Measurements from ENCODE around the gene CYP4B1.

Gene CYP4B1

GRCh38 chr1:46761740-46762139 is 37.1 kb upstream of the CYP4B1 start:
- Histone ChIP-seq H4K20me1 (ENCODE audit: insufficient read depth) (no peaks in the 10 kb centered on the region), H3K4me3 (IDR thresholded peaks at IDR 0.05; ENCODE audit: insufficient read depth, low read depth, low read length) (no peak overlapping the region), H3K4me2 (no peak overlapping the region), H3K27ac (no peak overlapping the region), H3K79me2 (ENCODE audit: insufficient read depth, low read depth) (no peaks in the 10 kb centered on the region), H2AFZ (ENCODE audit: low read depth) (no peak overlapping the region), H3K27me3 (ENCODE audit: insufficient read depth, low read depth) (no peaks in the 10 kb centered on the region), H3K9ac (no peak overlapping the region), H3K36me3 (ENCODE audit: insufficient read depth) (no peaks in the 10 kb centered on the region), H3K4me1 (ENCODE audit: low read depth, poor library complexity, severe bottlenecking) (no peaks in the 10 kb centered on the region)
- TF ChIP-seq, protein P1, sequence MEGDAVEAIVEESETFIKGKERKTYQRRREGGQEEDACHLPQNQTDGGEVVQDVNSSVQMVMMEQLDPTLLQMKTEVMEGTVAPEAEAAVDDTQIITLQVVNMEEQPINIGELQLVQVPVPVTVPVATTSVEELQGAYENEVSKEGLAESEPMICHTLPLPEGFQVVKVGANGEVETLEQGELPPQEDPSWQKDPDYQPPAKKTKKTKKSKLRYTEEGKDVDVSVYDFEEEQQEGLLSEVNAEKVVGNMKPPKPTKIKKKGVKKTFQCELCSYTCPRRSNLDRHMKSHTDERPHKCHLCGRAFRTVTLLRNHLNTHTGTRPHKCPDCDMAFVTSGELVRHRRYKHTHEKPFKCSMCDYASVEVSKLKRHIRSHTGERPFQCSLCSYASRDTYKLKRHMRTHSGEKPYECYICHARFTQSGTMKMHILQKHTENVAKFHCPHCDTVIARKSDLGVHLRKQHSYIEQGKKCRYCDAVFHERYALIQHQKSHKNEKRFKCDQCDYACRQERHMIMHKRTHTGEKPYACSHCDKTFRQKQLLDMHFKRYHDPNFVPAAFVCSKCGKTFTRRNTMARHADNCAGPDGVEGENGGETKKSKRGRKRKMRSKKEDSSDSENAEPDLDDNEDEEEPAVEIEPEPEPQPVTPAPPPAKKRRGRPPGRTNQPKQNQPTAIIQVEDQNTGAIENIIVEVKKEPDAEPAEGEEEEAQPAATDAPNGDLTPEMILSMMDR (conservative IDR thresholded peaks at IDR 0.05; ENCODE audit: low read depth, low read length) = no peak

DNA sequence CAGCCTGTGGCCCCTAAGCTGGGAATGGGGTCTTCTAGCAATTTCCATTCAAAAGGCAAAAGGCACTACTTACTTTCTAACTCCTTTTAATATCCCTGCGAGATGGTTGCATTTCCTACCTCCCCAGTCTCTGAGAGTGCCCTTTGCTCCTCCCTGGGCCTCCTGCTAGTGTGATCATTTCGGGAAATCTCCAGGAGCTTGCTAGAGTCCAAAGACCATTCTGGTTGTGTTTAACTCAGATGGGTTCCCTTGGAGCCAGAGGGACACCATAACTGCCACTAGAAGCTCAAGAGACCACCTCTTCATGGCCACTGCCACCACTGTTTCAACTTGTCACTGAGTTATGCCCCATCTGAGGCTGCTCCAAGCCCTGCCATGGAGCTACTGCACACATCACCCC is 34.4 kb upstream of the CYP4B1 start:
- H2AFZ ChIP-seq (ENCODE audit: low read depth) = no peak overlapping the region
- H3K4me1 ChIP-seq (ENCODE audit: low read depth, poor library complexity, severe bottlenecking) = no peaks in the 10 kb centered on the region
- H3K4me2 ChIP-seq = no peak overlapping the region
- no peaks in the 10 kb centered on the region for H3K79me2 ChIP-seq (ENCODE audit: insufficient read depth, low read depth)
- H3K4me3 ChIP-seq (IDR thresholded peaks at IDR 0.05; ENCODE audit: insufficient read depth, low read depth, low read length) = no peak overlapping the region
- TF ChIP-seq, protein P1 (conservative IDR thresholded peaks at IDR 0.05; ENCODE audit: low read depth, low read length) = no peak
- no peak overlapping the region for H3K27ac ChIP-seq
- H4K20me1 ChIP-seq (ENCODE audit: insufficient read depth) = no peaks in the 10 kb centered on the region
- no peaks in the 10 kb centered on the region for H3K27me3 ChIP-seq (ENCODE audit: insufficient read depth, low read depth)
- H3K36me3 ChIP-seq (ENCODE audit: insufficient read depth) = no peaks in the 10 kb centered on the region
- H3K9ac ChIP-seq = no peak overlapping the region

- H3K27ac ChIP-seq = no peak overlapping the region
- H3K79me2 ChIP-seq (ENCODE audit: insufficient read depth, low read depth) = no peaks in the 10 kb centered on the region
- no peaks in the 10 kb centered on the region for H3K27me3 ChIP-seq (ENCODE audit: insufficient read depth, low read depth)
- no peaks in the 10 kb centered on the region for H4K20me1 ChIP-seq (ENCODE audit: insufficient read depth)
- no peak overlapping the region for H3K4me3 ChIP-seq (IDR thresholded peaks at IDR 0.05; ENCODE audit: insufficient read depth, low read depth, low read length)
- H3K4me1 ChIP-seq (ENCODE audit: low read depth, poor library complexity, severe bottlenecking) = no peaks in the 10 kb centered on the region
- TF ChIP-seq, protein P1 (conservative IDR thresholded peaks at IDR 0.05; ENCODE audit: low read depth, low read length) = no peak
- no peak overlapping the region for H2AFZ ChIP-seq (ENCODE audit: low read depth)
- no peak overlapping the region for H3K9ac ChIP-seq
- H3K36me3 ChIP-seq (ENCODE audit: insufficient read depth) = no peaks in the 10 kb centered on the region
- no peak overlapping the region for H3K4me2 ChIP-seq
Observed at GRCh38 chr1:46767649-46768282, 31.1 kb upstream of the CYP4B1 start.

- Histone ChIP-seq H3K36me3 (ENCODE audit: insufficient read depth) (no peaks in the 10 kb centered on the region), H3K27ac (no peak overlapping the region), H4K20me1 (ENCODE audit: insufficient read depth) (no peaks in the 10 kb centered on the region), H2AFZ (ENCODE audit: low read depth) (no peak overlapping the region), H3K79me2 (ENCODE audit: insufficient read depth, low read depth) (no peaks in the 10 kb centered on the region), H3K4me2 (no peak overlapping the region), H3K4me3 (IDR thresholded peaks at IDR 0.05; ENCODE audit: insufficient read depth, low read depth, low read length) (no peak overlapping the region), H3K27me3 (ENCODE audit: insufficient read depth, low read depth) (no peaks in the 10 kb centered on the region), H3K4me1 (ENCODE audit: low read depth, poor library complexity, severe bottlenecking) (no peaks in the 10 kb centered on the region), H3K9ac (no peak overlapping the region)
- TF ChIP-seq, protein P1 (conservative IDR thresholded peaks at IDR 0.05; ENCODE audit: low read depth, low read length) = no peak
Observed at GRCh38 chr1:46768445-46768844, 30.4 kb upstream of the CYP4B1 start.

All from KMS-11 (cell line).